ENCODE measurements around the gene NLRP12. TPM values are rescaled to one million over a fixed set of nuclear protein-coding genes. Genes with fewer than 3 reads are reported as not detected.

The NLRP12 gene
- total RNA-seq, 2 donors from 2014 or later = not detected

DNA sequence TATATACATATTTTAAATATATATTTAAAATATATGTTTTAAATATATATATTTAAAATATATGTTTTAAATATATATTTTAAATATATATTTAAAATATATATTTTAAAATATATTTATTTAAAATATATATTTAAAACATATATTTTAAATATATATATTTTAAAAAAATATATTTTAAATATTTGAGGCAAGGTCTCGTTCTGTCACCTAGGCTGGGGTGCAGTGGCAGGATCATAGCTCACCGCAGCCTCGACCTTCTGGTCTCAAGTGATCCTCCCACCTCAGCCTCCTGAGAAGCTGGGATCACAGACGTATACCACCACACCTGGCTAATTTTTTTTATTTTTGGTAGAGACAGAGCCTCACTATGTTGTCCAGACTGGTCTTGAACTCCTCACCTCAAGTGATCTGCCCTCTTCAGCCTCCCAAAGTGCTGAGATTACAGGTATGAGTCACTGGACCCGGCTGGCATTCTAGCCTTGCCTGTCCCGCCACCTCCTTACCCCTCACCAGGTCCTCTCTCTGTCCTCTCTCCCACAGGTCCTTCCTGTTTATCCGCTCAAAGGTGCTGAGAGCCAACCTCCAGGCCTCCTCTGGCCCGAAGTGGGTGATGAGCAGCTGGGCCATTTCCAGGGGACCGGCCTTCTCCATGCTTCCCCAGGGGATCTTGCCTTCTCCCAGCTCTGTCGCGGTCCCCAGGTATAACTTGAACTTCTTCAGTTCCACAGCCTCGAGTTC lies 564 bp downstream of the NLRP12 start:
- H3K27ac Mint-ChIP-seq = no peak overlapping the region
- H3K4me3 Mint-ChIP-seq = peak overlapping the region; percentile 18 to 63
- ATAC-seq (replicated peaks in 1 of 2) = no peak
- no peaks in the 10 kb centered on the region for H3K36me3 Mint-ChIP-seq (ENCODE audit: insufficient read depth in 2 of 2)
- H3K27me3 Mint-ChIP-seq (ENCODE audit: low read depth) = peaks cover 13% of the 10 kb centered on the region
- H3K4me1 Mint-ChIP-seq (ENCODE audit: low read depth) = peaks cover 3% of the 10 kb centered on the region
- H3K9me3 Mint-ChIP-seq = no peaks in the 10 kb centered on the region
- DNase-seq = no peak

DNA sequence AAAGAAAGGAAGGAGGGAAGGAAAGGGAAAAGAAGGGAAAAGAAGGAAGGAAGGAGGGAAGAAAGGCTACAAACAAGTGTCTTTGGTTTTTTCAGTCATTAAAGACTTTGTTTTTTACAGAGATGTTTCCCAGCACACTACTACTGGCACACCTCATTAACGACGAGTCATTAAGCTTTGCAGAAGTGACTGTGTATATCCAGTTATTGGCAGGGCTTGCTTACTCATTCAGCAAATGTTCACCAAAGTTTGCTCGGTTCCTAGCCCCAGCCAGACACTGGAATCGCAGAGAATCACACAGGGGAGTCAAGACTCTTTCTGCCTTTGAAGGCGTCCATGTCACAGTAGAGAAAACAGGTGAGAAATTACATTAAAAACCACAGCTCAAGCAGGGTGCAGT lies 4.3 kb downstream of the NLRP12 start:
- DNase-seq = no peak
- no peak overlapping the region for H3K27ac Mint-ChIP-seq

DNA sequence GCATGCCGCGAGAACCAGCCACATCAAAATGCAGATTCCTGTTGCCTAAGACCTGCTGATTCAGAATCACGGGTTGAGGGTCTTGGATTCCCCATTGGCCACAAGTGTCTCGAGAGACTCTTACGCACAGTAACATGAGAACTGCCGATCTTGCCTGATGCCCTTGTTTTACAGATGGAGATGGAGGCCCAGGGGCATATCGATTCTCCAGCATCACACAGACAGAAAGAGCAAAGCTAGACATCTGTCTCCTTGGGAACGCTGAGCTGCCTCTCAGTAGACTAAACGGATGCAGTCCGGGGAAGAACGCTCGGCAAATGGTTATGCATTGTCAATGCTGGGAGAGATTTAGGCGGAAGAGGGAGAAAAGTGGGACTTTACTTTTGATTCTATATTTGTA lies 5.4 kb downstream of the NLRP12 start:
- Mint-ChIP-seq H3K4me1 (ENCODE audit: low read depth) (no peaks in the 10 kb centered on the region), H3K36me3 (ENCODE audit: insufficient read depth in 2 of 2) (no peaks in the 10 kb centered on the region), H3K27ac (no peak overlapping the region), H3K4me3 (no peak overlapping the region), H3K9me3 (no peaks in the 10 kb centered on the region), H3K27me3 (ENCODE audit: low read depth) (peaks cover 3% of the 10 kb centered on the region)
- ATAC-seq (replicated peaks in 1 of 2) (no peak), DNase-seq (no peak)

More for the DNA sequence above, 4.3 kb downstream of the NLRP12 start:
- no peak for ATAC-seq (replicated peaks in 1 of 2)
- Mint-ChIP-seq H3K36me3 (ENCODE audit: insufficient read depth in 2 of 2) (no peaks in the 10 kb centered on the region), H3K4me3 (no peak overlapping the region), H3K9me3 (no peaks in the 10 kb centered on the region), H3K4me1 (ENCODE audit: low read depth) (peaks cover 3% of the 10 kb centered on the region), H3K27me3 (ENCODE audit: low read depth) (peaks cover 13% of the 10 kb centered on the region)

DNA sequence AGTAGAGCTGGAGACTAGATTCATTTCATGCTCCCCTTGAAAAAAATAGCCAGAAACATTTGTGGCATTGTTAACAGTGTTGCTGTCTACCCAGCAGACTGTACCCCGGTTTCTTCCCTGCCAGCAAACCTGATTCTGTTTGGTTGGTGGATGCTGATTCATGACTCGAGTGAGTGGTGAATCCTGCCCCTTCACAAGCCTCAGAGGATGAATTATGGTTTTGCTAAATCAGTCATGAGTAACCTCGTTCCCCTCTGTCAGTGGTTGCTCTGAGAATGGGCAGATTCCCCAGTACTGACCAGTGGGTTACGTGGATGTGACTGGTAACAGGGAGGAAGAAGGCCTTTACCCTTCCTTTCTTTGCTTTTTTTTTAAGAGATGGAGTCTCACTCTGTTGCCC lies 10.1 kb downstream of the NLRP12 start:
- no peak overlapping the region for H3K4me3 Mint-ChIP-seq
- H3K9me3 Mint-ChIP-seq = no peaks in the 10 kb centered on the region
- DNase-seq (no peak), ATAC-seq (replicated peaks in 1 of 2) (peak in 1 of 2 donors; percentile 23)
- no peaks in the 10 kb centered on the region for H3K27me3 Mint-ChIP-seq (ENCODE audit: low read depth)
- H3K27ac Mint-ChIP-seq = no peak overlapping the region
- no peaks in the 10 kb centered on the region for H3K4me1 Mint-ChIP-seq (ENCODE audit: low read depth)
- no peaks in the 10 kb centered on the region for H3K36me3 Mint-ChIP-seq (ENCODE audit: insufficient read depth in 2 of 2)

DNA sequence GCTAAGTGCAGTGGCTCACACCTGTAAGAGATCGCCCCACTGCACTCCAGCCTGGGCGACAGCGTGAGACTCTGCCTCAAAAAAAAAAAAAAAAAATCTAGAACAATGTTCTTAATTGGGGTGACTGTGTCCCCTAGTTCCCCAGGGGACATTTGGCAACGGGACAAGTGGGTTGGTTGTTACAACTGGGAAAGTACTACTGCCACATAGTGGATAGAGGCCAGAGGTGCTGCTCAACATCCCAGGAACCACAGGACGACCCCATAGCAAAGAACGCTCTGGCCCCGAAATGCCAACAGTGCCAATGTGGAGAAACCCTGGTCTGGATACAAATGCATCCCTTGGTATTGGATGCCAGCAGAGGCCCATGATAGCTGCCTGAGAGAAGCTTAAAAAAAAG lies 11.8 kb downstream of the NLRP12 start:
- Mint-ChIP-seq H3K36me3 (ENCODE audit: insufficient read depth in 2 of 2) (no peaks in the 10 kb centered on the region), H3K9me3 (no peaks in the 10 kb centered on the region), H3K27ac (no peak overlapping the region), H3K4me3 (no peak overlapping the region), H3K4me1 (ENCODE audit: low read depth) (no peaks in the 10 kb centered on the region), H3K27me3 (ENCODE audit: low read depth) (no peaks in the 10 kb centered on the region)
- no peak for DNase-seq
- ATAC-seq (replicated peaks in 1 of 2) = no peak

DNA sequence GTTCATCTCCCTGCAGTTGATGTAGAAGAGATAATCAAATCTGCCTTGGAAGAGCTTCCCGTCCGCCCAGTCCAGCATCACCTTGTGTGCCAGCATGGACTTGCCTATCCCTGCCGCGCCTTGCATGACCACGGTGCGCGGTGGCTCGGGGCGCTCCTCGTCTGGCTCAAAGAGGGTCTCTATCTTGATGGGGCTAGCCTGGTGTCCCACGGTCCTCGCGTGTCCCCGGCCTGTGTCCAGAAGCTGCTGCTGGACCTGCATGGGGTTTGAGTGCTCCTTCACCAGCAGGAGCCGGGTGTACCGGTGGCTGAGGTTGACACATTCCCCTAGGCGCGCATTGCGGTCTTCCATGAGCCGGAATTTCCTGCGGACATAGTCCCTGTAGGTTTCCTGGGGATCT lies 13.2 kb downstream of the NLRP12 start:
- Mint-ChIP-seq H3K36me3 (ENCODE audit: insufficient read depth in 2 of 2) (no peaks in the 10 kb centered on the region), H3K9me3 (no peaks in the 10 kb centered on the region), H3K4me1 (ENCODE audit: low read depth) (no peaks in the 10 kb centered on the region), H3K27ac (no peak overlapping the region), H3K4me3 (no peak overlapping the region), H3K27me3 (ENCODE audit: low read depth) (no peaks in the 10 kb centered on the region)
- no peak for ATAC-seq (replicated peaks in 1 of 2)
- no peak for DNase-seq

DNA sequence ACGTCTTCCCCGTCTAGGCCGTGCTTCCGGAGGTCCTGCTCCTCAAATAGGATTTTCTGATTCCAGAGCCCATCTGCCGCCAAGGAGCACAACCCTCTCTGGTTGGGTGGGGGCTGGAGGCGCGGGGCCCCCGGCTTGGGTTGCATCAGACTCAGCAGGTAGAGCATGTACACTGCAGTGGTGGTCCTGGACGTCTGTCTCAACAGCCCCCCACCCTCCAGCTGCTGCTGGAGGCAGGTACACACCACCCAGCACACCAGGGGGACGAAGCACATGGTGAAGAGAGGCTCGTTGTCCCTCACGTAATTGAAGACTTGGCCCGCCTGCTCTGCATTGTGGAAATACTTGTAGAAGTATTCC lies 13.9 kb downstream of the NLRP12 start:
- Mint-ChIP-seq H3K9me3 (no peaks in the 10 kb centered on the region), H3K36me3 (ENCODE audit: insufficient read depth in 2 of 2) (no peaks in the 10 kb centered on the region), H3K27me3 (ENCODE audit: low read depth) (no peaks in the 10 kb centered on the region), H3K4me3 (no peak overlapping the region), H3K27ac (no peak overlapping the region), H3K4me1 (ENCODE audit: low read depth) (no peaks in the 10 kb centered on the region)
- ATAC-seq (replicated peaks in 1 of 2) (no peak), DNase-seq (no peak)

DNA sequence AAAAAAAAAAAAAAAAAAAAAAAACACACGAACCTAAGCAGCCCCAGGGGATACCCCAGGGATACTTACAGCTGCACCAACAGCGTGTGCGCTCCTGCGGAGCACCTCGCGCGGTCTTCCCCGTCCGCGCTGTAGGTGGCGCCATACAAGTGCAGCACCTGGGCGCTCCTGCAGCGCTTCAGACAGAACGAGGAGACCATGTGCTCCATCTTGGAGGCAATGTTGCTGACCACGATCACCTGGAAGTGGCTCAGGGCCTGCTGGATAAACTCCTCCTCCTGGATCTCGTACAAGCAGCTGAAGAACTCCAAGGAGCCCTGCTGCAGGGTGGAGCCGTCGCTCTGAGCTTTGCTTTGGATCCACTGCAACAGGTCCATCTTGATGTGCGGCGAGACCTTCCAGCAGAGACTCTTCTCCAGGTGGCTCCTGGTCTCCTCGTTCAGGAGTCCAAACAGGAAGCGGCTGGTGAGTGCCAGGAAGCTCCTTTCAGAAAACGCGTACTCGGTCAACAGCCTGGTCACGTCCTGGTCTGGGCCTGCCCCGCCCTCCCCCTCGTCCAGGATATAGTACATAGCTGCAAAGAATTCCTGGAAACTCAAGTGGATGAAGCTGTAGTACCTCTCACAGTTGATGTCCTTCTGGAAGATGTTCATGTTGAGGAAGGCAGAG lies 14.5 kb downstream of the NLRP12 start:
- ATAC-seq (replicated peaks in 1 of 2) (no peak), DNase-seq (no peak)
- Mint-ChIP-seq H3K36me3 (ENCODE audit: insufficient read depth in 2 of 2) (no peaks in the 10 kb centered on the region), H3K9me3 (no peaks in the 10 kb centered on the region), H3K4me3 (no peak overlapping the region), H3K4me1 (ENCODE audit: low read depth) (no peaks in the 10 kb centered on the region), H3K27ac (no peak overlapping the region), H3K27me3 (ENCODE audit: low read depth) (no peaks in the 10 kb centered on the region)

DNA sequence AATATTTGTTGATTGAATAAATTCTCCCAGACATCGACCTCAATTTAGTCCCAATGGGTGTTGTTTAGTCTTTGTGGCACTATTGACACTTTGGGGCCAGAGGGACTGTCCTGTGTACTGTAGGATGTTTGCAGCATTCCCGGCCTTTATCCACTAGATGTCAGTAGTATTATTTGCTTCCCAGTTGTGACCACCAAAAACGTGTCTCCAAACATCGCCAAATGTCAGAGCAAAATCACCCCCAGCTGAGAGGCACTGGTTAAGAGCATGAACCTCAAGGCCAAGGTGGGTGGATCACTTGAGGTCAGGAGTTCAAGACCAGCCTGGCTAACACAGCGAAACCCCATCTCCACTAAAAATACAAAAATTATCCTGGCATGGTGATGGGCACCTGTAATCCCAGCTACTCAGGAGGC lies 15.4 kb downstream of the NLRP12 start:
- no peaks in the 10 kb centered on the region for H3K36me3 Mint-ChIP-seq (ENCODE audit: insufficient read depth in 2 of 2)
- ATAC-seq (replicated peaks in 1 of 2) = no peak
- DNase-seq = no peak
- no peaks in the 10 kb centered on the region for H3K9me3 Mint-ChIP-seq
- no peak overlapping the region for H3K27ac Mint-ChIP-seq
- H3K4me3 Mint-ChIP-seq = no peak overlapping the region
- H3K27me3 Mint-ChIP-seq (ENCODE audit: low read depth) = no peaks in the 10 kb centered on the region
- H3K4me1 Mint-ChIP-seq (ENCODE audit: low read depth) = no peaks in the 10 kb centered on the region

DNA sequence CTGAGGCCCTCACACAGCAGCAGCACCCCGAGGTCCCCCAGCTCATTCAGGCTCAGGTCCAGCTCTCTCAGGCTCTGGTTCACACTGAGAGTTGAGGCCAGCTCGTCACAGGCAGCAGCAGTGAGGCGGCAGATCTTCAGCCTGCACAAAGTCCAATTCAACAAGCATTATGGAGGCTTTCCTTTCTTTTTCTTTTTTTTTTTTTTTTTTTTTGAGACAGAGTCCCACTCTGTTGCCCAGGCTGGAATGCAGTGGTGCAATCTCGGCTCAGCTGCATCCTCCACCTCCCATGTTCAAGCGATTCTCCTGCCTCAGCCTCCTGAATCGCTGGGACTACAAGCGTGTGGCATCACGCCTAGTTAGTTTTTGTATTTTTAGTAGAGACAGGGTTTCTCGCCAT lies 22.9 kb downstream of the NLRP12 start:
- Mint-ChIP-seq H3K9me3 (no peaks in the 10 kb centered on the region), H3K4me1 (ENCODE audit: low read depth) (no peaks in the 10 kb centered on the region), H3K36me3 (ENCODE audit: insufficient read depth in 2 of 2) (no peaks in the 10 kb centered on the region), H3K27ac (no peak overlapping the region), H3K27me3 (ENCODE audit: low read depth) (no peaks in the 10 kb centered on the region), H3K4me3 (no peak overlapping the region)
- ATAC-seq (replicated peaks in 1 of 2) (no peak), DNase-seq (no peak)

DNA sequence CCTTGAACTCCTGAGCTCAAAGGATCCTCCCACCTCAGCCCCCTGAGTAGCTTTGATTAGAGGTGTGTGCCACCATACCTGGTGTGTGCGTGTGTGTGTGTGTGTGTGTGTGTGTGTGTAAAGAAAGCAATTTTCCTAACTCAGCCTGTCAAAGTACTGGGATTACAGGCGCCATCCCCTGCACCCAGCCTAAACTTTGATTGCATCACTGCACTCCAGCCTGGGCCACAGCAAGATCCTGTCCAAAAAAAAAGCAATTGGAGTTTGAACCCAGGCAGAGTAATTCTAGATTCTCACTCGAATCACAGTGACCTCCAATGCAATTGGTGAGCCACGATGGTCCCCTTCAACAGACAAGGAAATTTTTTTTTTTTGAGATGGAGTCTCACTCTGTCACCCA lies 29.1 kb downstream of the NLRP12 start:
- DNase-seq = no peak
- H3K9me3 Mint-ChIP-seq = no peaks in the 10 kb centered on the region
- H3K36me3 Mint-ChIP-seq (ENCODE audit: insufficient read depth in 2 of 2) = no peaks in the 10 kb centered on the region
- H3K4me1 Mint-ChIP-seq (ENCODE audit: low read depth) = peaks cover 4% of the 10 kb centered on the region
- no peaks in the 10 kb centered on the region for H3K27me3 Mint-ChIP-seq (ENCODE audit: low read depth)
- no peak for ATAC-seq (replicated peaks in 1 of 2)
- H3K27ac Mint-ChIP-seq = no peak overlapping the region
- no peak overlapping the region for H3K4me3 Mint-ChIP-seq

DNA sequence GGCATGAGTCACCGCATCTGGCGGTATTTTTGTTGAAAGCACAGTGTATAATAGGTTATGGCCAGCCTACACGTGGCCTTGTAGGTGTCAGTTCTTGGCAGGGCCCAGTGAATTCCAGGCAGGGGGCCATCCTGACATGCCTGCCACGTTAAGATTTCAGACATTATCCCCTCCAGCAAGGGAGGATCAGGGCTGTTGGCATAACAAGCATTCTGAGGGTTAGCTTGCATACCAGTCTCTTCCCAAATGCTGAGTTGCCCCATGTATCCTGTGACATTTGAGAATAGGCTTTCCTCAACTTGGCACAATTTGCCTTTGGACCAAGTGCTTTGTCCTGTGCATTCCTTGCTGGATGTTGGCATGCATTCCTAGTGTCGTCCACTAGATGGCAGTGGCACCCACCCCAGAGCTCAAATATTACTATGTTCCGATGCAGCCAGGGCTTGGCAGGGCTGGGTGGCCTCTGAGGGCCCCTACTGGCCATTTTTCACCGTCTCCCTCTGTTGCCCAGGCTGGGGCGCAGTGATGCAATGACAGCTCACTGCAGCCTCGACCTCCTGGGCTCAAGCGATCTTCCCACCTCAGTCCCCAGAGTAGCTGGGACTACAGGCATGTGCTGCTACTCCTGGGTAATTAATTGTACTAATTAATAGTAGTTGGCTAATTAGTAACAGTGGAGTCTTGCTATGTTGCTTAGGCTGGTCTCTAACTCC lies 31.2 kb downstream of the NLRP12 start:
- Mint-ChIP-seq H3K27me3 (ENCODE audit: low read depth) (no peaks in the 10 kb centered on the region), H3K9me3 (no peaks in the 10 kb centered on the region), H3K27ac (no peak overlapping the region), H3K4me3 (no peak overlapping the region), H3K4me1 (ENCODE audit: low read depth) (peaks cover 4% of the 10 kb centered on the region), H3K36me3 (ENCODE audit: insufficient read depth in 2 of 2) (no peaks in the 10 kb centered on the region)
- DNase-seq = peak; percentile 81 to 82
- peak; percentile 100 for ATAC-seq (replicated peaks in 1 of 2)
